ENCODE results near the gene PLXNA4.

GRCh38 chr7:132488634-132489302, 87.5 kb downstream of the PLXNA4 start:
- TF ChIP-seq CTCF (IDR thresholded peaks at IDR 0.05 in 8 of 11, conservative IDR thresholded peaks at IDR 0.05 in 3 of 11) (no peak), POLR2A (IDR thresholded peaks at IDR 0.05) (no peak)
